Heart right ventricle (tissue), 16 donors: ENCODE data around the gene TUBA3E. TPM values are rescaled to one million over a fixed set of nuclear protein-coding genes. Genes with fewer than 3 reads are reported as not detected.
A peak's percentile ranks its signal among the peaks of the same experiment; 100 is the strongest.
"Not testable (repeated sequence)": the region's sequence is repeated elsewhere in the genome, so short reads cannot be mapped to it uniquely, and the experiment has no call there.

Experiments
- ATAC-seq, 8 donors: fragments of 200-7000 bp; cut with Tn5 transposase; one replicate each; pipeline ENCODE4 v1.9.1; 2020; ENCODE audit warnings: mild to moderate bottlenecking in 8 of 8, moderate library complexity in 8 of 8, moderate number of reproducible peaks in 1 of 8
- DNase-seq, 2 donors: peaks; one replicate each; pipeline ENCODE4 v3.0.0-alpha.2; 2020
- H3K27ac ChIP-seq, 10 donors: fragments of 200-600 bp; sonication (generic) in 2 of 10; one replicate each; pipeline versions ENCODE4 v1.5.0 to v1.8.0; 2020 to 2022; ENCODE audit warnings: mild to moderate bottlenecking in 3 of 10
- H3K27me3 ChIP-seq, 7 donors: fragments of 200-600 bp; one replicate each; pipeline ENCODE4 v1.8.0; 2021 to 2022; ENCODE audit warnings: mild to moderate bottlenecking in 2 of 7
- H3K36me3 ChIP-seq, 9 donors: fragments of 200-600 bp; sonication (generic) in 1 of 9; one replicate each; pipeline versions ENCODE4 v1.5.0 to v1.8.0; 2020 to 2022; ENCODE audit warnings: mild to moderate bottlenecking in 2 of 9
- H3K4me1 ChIP-seq, 9 donors: fragments of 200-600 bp; sonication (generic) in 1 of 9; one replicate each; pipeline versions ENCODE4 v1.5.0 to v1.8.0; 2020 to 2022; ENCODE audit warnings: mild to moderate bottlenecking in 4 of 9
- H3K4me3 ChIP-seq, 10 donors: fragments of 200-600 bp; sonication (generic) in 2 of 10; one replicate each; pipeline versions ENCODE4 v1.5.0 to v1.8.0; 2020 to 2022; ENCODE audit warnings: mild to moderate bottlenecking in 7 of 10, moderate library complexity in 2 of 10
- H3K9me3 ChIP-seq, 11 donors: fragments of 200-600 bp in 10 of 11; sonication (generic) in 2 of 11; one replicate each; pipeline versions ENCODE4 v1.5.0 to v1.8.0; 2013 to 2022; ENCODE audit warnings: mild to moderate bottlenecking in 2 of 11, control low read depth in 1 of 11, moderate library complexity in 1 of 11
- WGBS, 2 donors: extraction: QIAGEN DNeasy Blood & Tissue Kit; methylation state at CpG; one replicate each; pipeline ENCODE4 v1.1.7; 2013; ENCODE audit warnings: inconsistent platforms in 1 of 2; 5-methylcytosine and 5-hydroxymethylcytosine counted together
- intact Hi-C, 10 donors: fragments of 100-400 bp; cut with DNase I; formaldehyde crosslinking; loops; one replicate each; pipeline versions ENCODE4 v1.11.1 to v1.14.2; 2022
- polyA plus RNA-seq, 2 donors: library from polyadenylated mRNA; stranded (reverse); fragments of 200-250 nt; gene quantifications; one replicate each; pipeline ENCODE4 v1.2.3, GENCODE V29; 2013
- total RNA-seq, 10 donors: library from RNA; stranded (reverse); fragmentation: NEBNext Ultra II Directional in 3 of 10; extraction: Animal tissue kit (Norgen Biotek cat#: 25700) in 3 of 10; gene quantifications; one replicate each; pipeline versions ENCODE4 v1.2.1 to v1.2.4, GENCODE V29; 2021 to 2023
- TF ChIP-seq, protein P1 (sequence below), 9 donors: fragments of 200-600 bp; sonication (generic) in 2 of 9; IDR thresholded peaks; one replicate each; pipeline versions ENCODE4 v1.5.0 to v1.8.0; 2021 to 2022; ENCODE audit warnings: antibody characterized with exemption in 9 of 9, mild to moderate bottlenecking in 5 of 9, moderate library complexity in 1 of 9
- donor health status: Arrhythmogenic right ventricular cardiomyopathy.
- donor health status: ischemic (EF 13 %, LVEDD 7.1; RV severe dilation, severe dysfunction).
- donor health status: healthy with polysubstance abuse.
- donor health status: DM: no; HTN: yes; CAD: no.
- donor health status: DM: no; HTN: no; CAD: no.
- donor health status: ischemic (EF 25% LVEDD 6.9; RV normal size, moderate dysfunction).
- donor health status: ischemic (EF 25% LVEDD 5.7; RV mildly dilated, moderate dysfunction).
- donor health status: healthy.
- donor health status: DM: yes; HTN: yes; CAD: no.
- donor health status: Ischemic cardiomyopathy.
- donor health status: ischemic (EF 35%, LVEDD 5.7; RV mildly dilated, moderate dysfunction).
- donor health status: nonischemic (EF 11% LVEDD 7.7; RV severe dilation, severe dysfunction).
- donor health status: DM: yes; HTN: yes; CAD: no.
- donor health status: PGD.
- donor health status: ischemic (EF 29% LVEDD 5.4; RV normal size, mild dysfunction).
- donor health status: nonischemic (EF 23%, LVEDD 6.1; RV moderate dilation, normal function).

TUBA3E gene
- total and polyA plus RNA-seq, 12 donors: 2.3 to 286 (median 10.5) TPM

DNA sequence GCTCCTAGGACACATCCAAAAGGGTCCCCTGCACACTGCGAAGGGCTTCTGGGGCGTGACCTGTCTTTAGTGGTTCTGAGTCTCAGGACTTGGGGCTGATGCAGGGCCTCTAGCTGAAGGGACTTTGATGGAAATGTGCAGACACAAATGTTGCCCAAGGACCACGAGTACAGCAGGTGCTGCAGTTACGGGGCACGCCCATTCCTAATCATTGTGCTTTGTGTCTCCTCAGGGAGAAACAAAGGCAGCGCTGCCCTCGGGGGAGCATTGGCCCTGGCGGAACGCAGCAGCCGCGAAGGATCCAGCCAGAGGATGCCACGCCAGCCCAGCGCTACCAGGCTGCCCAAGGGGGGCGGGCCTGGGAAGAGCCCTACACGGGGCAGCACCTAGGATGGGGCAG, 8.0 kb downstream of the TUBA3E start:
- peaks cover 0 to 8% (median 0%) of the 10 kb centered on the region in 9 donors for H3K4me1 ChIP-seq
- intact Hi-C loops: no loop called here
- H3K27ac ChIP-seq: no peak overlapping the region
- no peaks in the 10 kb centered on the region for H3K9me3 ChIP-seq
- TF ChIP-seq, protein P1, sequence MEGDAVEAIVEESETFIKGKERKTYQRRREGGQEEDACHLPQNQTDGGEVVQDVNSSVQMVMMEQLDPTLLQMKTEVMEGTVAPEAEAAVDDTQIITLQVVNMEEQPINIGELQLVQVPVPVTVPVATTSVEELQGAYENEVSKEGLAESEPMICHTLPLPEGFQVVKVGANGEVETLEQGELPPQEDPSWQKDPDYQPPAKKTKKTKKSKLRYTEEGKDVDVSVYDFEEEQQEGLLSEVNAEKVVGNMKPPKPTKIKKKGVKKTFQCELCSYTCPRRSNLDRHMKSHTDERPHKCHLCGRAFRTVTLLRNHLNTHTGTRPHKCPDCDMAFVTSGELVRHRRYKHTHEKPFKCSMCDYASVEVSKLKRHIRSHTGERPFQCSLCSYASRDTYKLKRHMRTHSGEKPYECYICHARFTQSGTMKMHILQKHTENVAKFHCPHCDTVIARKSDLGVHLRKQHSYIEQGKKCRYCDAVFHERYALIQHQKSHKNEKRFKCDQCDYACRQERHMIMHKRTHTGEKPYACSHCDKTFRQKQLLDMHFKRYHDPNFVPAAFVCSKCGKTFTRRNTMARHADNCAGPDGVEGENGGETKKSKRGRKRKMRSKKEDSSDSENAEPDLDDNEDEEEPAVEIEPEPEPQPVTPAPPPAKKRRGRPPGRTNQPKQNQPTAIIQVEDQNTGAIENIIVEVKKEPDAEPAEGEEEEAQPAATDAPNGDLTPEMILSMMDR (IDR thresholded peaks at IDR 0.05): no peak
- WGBS, 2 donors: 87 to 94% methylated on average over 15 of the region's 15 CpGs
- no peaks in the 10 kb centered on the region for H3K27me3 ChIP-seq
- H3K36me3 ChIP-seq: peaks cover 0 to 20% (median 0%) of the 10 kb centered on the region in 9 donors
- no peak for DNase-seq
- H3K4me3 ChIP-seq: no peak overlapping the region
- ATAC-seq: peak in 1 of 8 donors; percentile 24

GRCh38 chr2:130188958-130189357, 9.3 kb downstream of the TUBA3E start:
- ATAC-seq: peak in 1 of 8 donors; percentile 25
- WGBS, 2 donors: 64 to 75% methylated on average over 4 of the region's 4 CpGs
- DNase-seq, H3K27me3 ChIP-seq, H3K4me1 ChIP-seq, H3K4me3 ChIP-seq, H3K27ac ChIP-seq, H3K9me3 ChIP-seq: not testable (repeated sequence)
- H3K36me3 ChIP-seq: peaks cover 0 to 24% (median 0%) of the 10 kb centered on the region in 9 donors
- intact Hi-C loops: loop anchor here in 3 of 10 donors (10.0 kb wide), 3 partner anchors 136 to 1296 kb away; no protein-coding TSS in a partner anchor

- WGBS, 2 donors: 92% methylated on average over 17 of the region's 17 CpGs
- ATAC-seq, H3K4me3 ChIP-seq, DNase-seq, H3K27ac ChIP-seq, H3K27me3 ChIP-seq, H3K9me3 ChIP-seq: not testable (repeated sequence)
- intact Hi-C loops: loop anchor here in 3 of 10 donors (10.0 kb wide), 3 partner anchors 137 to 1297 kb away; no protein-coding TSS in a partner anchor
- Histone ChIP-seq H3K4me1 (peaks cover 5 to 12% (median 7%) of the 10 kb centered on the region in 9 donors), H3K36me3 (peaks cover 0 to 26% (median 0%) of the 10 kb centered on the region in 9 donors)
Observed at GRCh38 chr2:130187859-130188792, 10.1 kb downstream of the TUBA3E start.

DNA sequence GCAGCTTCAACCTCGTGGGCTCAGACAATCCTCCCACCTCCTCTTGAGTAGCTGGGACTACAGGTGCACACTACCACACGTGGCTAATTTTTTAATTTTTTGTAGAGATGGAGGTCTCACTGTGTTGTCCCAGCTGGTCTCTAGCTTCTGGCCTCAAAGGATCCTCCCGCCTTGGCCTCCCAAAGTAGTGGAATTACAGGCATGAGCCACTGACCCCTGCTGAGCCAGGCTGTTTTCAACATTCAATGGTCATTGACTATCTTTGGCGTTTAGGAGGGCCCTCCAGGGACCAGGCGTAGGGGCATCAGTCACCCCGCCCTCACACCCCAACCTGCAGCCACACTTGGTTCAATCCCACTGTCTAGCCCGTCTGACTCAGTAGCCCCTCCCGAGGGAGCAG, 11.0 kb downstream of the TUBA3E start:
- no peak overlapping the region for H3K4me3 ChIP-seq
- peaks cover 0 to 26% (median 0%) of the 10 kb centered on the region in 9 donors for H3K36me3 ChIP-seq
- H3K27ac ChIP-seq: no peak overlapping the region
- no peaks in the 10 kb centered on the region for H3K9me3 ChIP-seq
- TF ChIP-seq, protein P1 (IDR thresholded peaks at IDR 0.05): no peak
- peaks cover 7 to 15% (median 11%) of the 10 kb centered on the region in 9 donors for H3K4me1 ChIP-seq
- intact Hi-C loops: loop anchor here in 3 of 10 donors (10.0 kb wide), 3 partner anchors 138 to 1298 kb away; no protein-coding TSS in a partner anchor
- WGBS, 2 donors: 81 to 84% methylated on average over 7 of the region's 8 CpGs
- DNase-seq: no peak
- H3K27me3 ChIP-seq: no peaks in the 10 kb centered on the region
- no peak for ATAC-seq

GRCh38 chr2:130186391-130186790, 11.8 kb downstream of the TUBA3E start:
- Histone ChIP-seq H3K9me3 (no peaks in the 10 kb centered on the region), H3K4me3 (no peak overlapping the region), H3K27ac (no peak overlapping the region), H3K36me3 (peaks cover 0 to 22% (median 0%) of the 10 kb centered on the region in 9 donors), H3K27me3 (no peaks in the 10 kb centered on the region), H3K4me1 (peaks cover 7 to 15% (median 11%) of the 10 kb centered on the region in 9 donors)
- 82 to 86% methylated on average over 5 of the region's 5 CpGs for WGBS, 2 donors
- ATAC-seq: no peak
- intact Hi-C loops: loop anchor here in 3 of 10 donors (10.0 kb wide), 3 partner anchors 138 to 1298 kb away; no protein-coding TSS in a partner anchor
- TF ChIP-seq, protein P1 (IDR thresholded peaks at IDR 0.05): no peak
- DNase-seq: no peak
